A549 (cell line): Measurements from ENCODE around the gene TREH. TPM values are rescaled to one million over a fixed set of nuclear protein-coding genes. Genes with fewer than 3 reads are reported as not detected.

Experiments used
- ATAC-seq, 2 experiments: fragments of 200-7000 bp in 1 of 2; fragments of >200 bp in 1 of 2; cut with Nextera tagmentation in 1 of 2; cut with Tn5 transposase in 1 of 2; 3 replicates each; pipeline versions ENCODE4 v1.8.0 to v1.9.1; 2018 to 2020; ENCODE audit warnings: mild to moderate bottlenecking in 1 of 2, moderate library complexity in 1 of 2
- CTCF ChIA-PET: fragments of 300-600 bp; sonication (Branson Sonifier 250); formaldehyde crosslinking; extraction: SDS; loops from one replicate; lab custom pipeline; 2021; ENCODE audit warnings: antibody characterized with exemption, inconsistent platforms; lab: Yijun Ruan, JAX
- POLR2A ChIA-PET: fragments of 350-600 bp; formaldehyde crosslinking; extraction: SDS; loops from one replicate; lab custom pipeline; 2021; ENCODE audit warnings: antibody characterized with exemption, inconsistent platforms; lab: Yijun Ruan, JAX
- DNase-seq, 2 experiments: peaks; one replicate each; pipeline versions ENCODE4 v3.0.0 to v3.0.0-alpha.2; 2011 to 2016; ENCODE audit warnings: low read depth in 1 of 2, low spot score in 1 of 2
- FAIRE-seq: peaks from 2 replicates; lab custom pipeline; 2011; peaks lifted over from hg19 to GRCh38; lab: Jason Lieb, UNC
- H3K27ac ChIP-seq, 2 experiments: fragments of >200 bp; sonication (Bioruptor Twin); formaldehyde crosslinking; 3 replicates each; pipeline ENCODE4 v1.5.1; 2016 to 2017
- H3K4me1 ChIP-seq: fragments of >200 bp; sonication (Bioruptor Twin); formaldehyde crosslinking; 3 replicates; pipeline ENCODE4 v1.6.1; 2016
- H3K4me2 ChIP-seq: fragments of >200 bp; sonication (Bioruptor Twin); formaldehyde crosslinking; 3 replicates; pipeline ENCODE4 v1.6.1; 2016
- H3K4me3 ChIP-seq: fragments of >200 bp; sonication (Bioruptor Twin); formaldehyde crosslinking; 3 replicates; pipeline ENCODE4 v1.5.1; 2016
- H3K9me3 ChIP-seq: fragments of >200 bp; sonication (Bioruptor Twin); formaldehyde crosslinking; 3 replicates; pipeline ENCODE4 v1.6.1; 2016
- BCL3 ChIP-seq: fragments of >200 bp; sonication (Bioruptor Twin); formaldehyde crosslinking; IDR thresholded peaks from 3 replicates; pipeline ENCODE4 v1.6.1; 2016
- CBX2 ChIP-seq: fragments of 200-600 bp; sonication (generic); IDR thresholded peaks from 2 replicates; pipeline ENCODE4 v1.6.1; 2016; ENCODE audit warnings: low read depth, mild to moderate bottlenecking, borderline replicate concordance
- CEBPB ChIP-seq, 2 experiments: fragments of >200 bp in 1 of 2; sonication (Bioruptor Twin) in 1 of 2; formaldehyde crosslinking in 1 of 2; IDR thresholded peaks; 2 replicates each; pipeline ENCODE4 v1.6.1; 2012 to 2016
- ESRRA ChIP-seq: fragments of 150-350 bp; IDR thresholded peaks from 2 replicates; pipeline ENCODE4 v1.6.1; 2014; ENCODE audit warnings: mild to moderate bottlenecking, low read length, borderline replicate concordance
- FOSL2 ChIP-seq, 2 experiments: fragments of 450-650 bp in 1 of 2; fragments of >200 bp in 1 of 2; sonication (Bioruptor Twin) in 1 of 2; formaldehyde crosslinking; IDR thresholded peaks; 2 replicates each; pipeline versions ENCODE4 v1.5.0 to v1.6.1; 2016 to 2020; ENCODE audit warnings: mild to moderate bottlenecking in 1 of 2, moderate library complexity in 1 of 2
- HDAC2 ChIP-seq: fragments of 200-600 bp; sonication (generic); IDR thresholded peaks from 2 replicates; pipeline ENCODE4 v1.6.1; 2016
- JUN ChIP-seq, 2 experiments: fragments of >200 bp; sonication (Bioruptor Twin); formaldehyde crosslinking; IDR thresholded peaks; 2 replicates in 1 of 2; 3 replicates in 1 of 2; pipeline ENCODE4 v1.6.1; 2016 to 2017
- KDM1A ChIP-seq: fragments of 200-600 bp; sonication (generic); IDR thresholded peaks from 2 replicates; pipeline ENCODE4 v1.6.1; 2016; ENCODE audit warnings: low read depth, mild to moderate bottlenecking
- MAZ ChIP-seq: fragments of 150-350 bp; IDR thresholded peaks from 2 replicates; pipeline ENCODE4 v1.6.1; 2014; ENCODE audit warnings: antibody characterized with exemption, low read depth, low read length, borderline replicate concordance
- PBX3 ChIP-seq: IDR thresholded peaks from 2 replicates; pipeline ENCODE4 v1.6.1; 2012
- POLR2AphosphoS2 ChIP-seq: conservative IDR thresholded peaks from 2 replicates; pipeline ENCODE4 v1.6.1; 2012; ENCODE audit warnings: low read length, improper control_type of control experiment, inconsistent platforms
- RFX5 ChIP-seq: fragments of 450-650 bp; IDR thresholded peaks from 2 replicates; pipeline ENCODE4 v1.7.1; 2014; ENCODE audit warnings: antibody characterized with exemption, mild to moderate bottlenecking, moderate library complexity
- RNF2 ChIP-seq: fragments of 200-600 bp; sonication (generic); IDR thresholded peaks from 2 replicates; pipeline ENCODE4 v1.6.1; 2016; ENCODE audit warnings: low read depth, mild to moderate bottlenecking, antibody characterized with exemption, moderate library complexity, borderline replicate concordance
- SREBF2 ChIP-seq: fragments of 450-650 bp; IDR thresholded peaks from 2 replicates; pipeline ENCODE4 v1.6.1; 2014; ENCODE audit warnings: mild to moderate bottlenecking, moderate library complexity
- TP53 ChIP-seq: fragments of 250-450 bp; sonication (Bioruptor Pico); IDR thresholded peaks from 2 replicates; pipeline ENCODE4 v1.5.0; 2021; ENCODE audit warnings: mild to moderate bottlenecking, moderate library complexity
- ZSCAN20 ChIP-seq: fragments of 250-450 bp; sonication (Bioruptor Pico); IDR thresholded peaks from 2 replicates; pipeline ENCODE4 v1.8.0; 2022; ENCODE audit warnings: mild to moderate bottlenecking, moderate library complexity
- WGBS: methylation state at CpG from one replicate; pipeline ENCODE4 v1.1.6; 2017; ENCODE audit errors: missing lambda C conversion rate; 5-methylcytosine and 5-hydroxymethylcytosine counted together
- polyA plus RNA-seq, 4 experiments: library from polyadenylated mRNA; depleted of rRNA in 3 of 4; stranded (reverse); fragments of >200 nt; fragmentation: RNase III in 1 of 4; extraction: RNeasy Plus Mini Kit Qiagen cat#74134 plus additional on column Dnase treatment in 1 of 4; gene quantifications; 2 replicates in 3 of 4; 3 replicates in 1 of 4; pipeline ENCODE4 v1.2.3, GENCODE V29; 2011 to 2017
- TF ChIP-seq, protein P1 (sequence below): IDR thresholded peaks from 2 replicates; pipeline ENCODE4 v1.6.1; 2012; ENCODE audit warnings: low read depth, borderline replicate concordance
- TF ChIP-seq, protein P2 (sequence below): fragments of >200 bp; sonication (Bioruptor Twin); formaldehyde crosslinking; IDR thresholded peaks from 2 replicates; pipeline ENCODE4 v1.6.1; 2016
- TF ChIP-seq, protein P3 (sequence below): fragments of 250-450 bp; sonication (Bioruptor Pico); IDR thresholded peaks from 2 replicates; pipeline ENCODE4 v1.5.0; 2021; ENCODE audit warnings: mild to moderate bottlenecking, moderate library complexity, borderline replicate concordance
- TF ChIP-seq, protein P4 (sequence below): fragments of >200 bp; sonication (Bioruptor Twin); formaldehyde crosslinking; IDR thresholded peaks from 3 replicates; pipeline ENCODE4 v1.5.1; 2016

TREH gene
- polyA plus RNA-seq, 2 of the 4 experiments (the other 2 are of a cell fraction) = 0.06 TPM; not detected in 1

- WGBS = 95% methylated on average over 3 of the region's 3 CpGs
- Histone ChIP-seq H3K4me1 (no peaks in the 10 kb centered on the region), H3K9me3 (no peaks in the 10 kb centered on the region), H3K4me3 (no peak overlapping the region), H3K4me2 (no peak overlapping the region), H3K27ac (no peak overlapping the region)
- POLR2A ChIA-PET = no interaction called here
- TF ChIP-seq PBX3 (no peak), TP53 (CRISPR knock-in tag) (no peak), CBX2 (no peak), ZSCAN20 (CRISPR knock-in tag) (no peak)
- ATAC-seq (no peak), FAIRE-seq (no peak), DNase-seq (no peak)
- CTCF ChIA-PET = interaction anchor here (0.6 kb wide), 1 partner anchor 30 kb away, joined by 4 read pairs; no protein-coding TSS in a partner anchor
Measured at GRCh38 chr11:118646393-118646792, 33.1 kb downstream of the TREH start.

GRCh38 chr11:118645066-118645715 is 34.3 kb downstream of the TREH start:
- CTCF ChIA-PET = interaction anchor here (0.5 to 1.2 kb wide), 2 partner anchors 14 to 38 kb away, joined by 3 read pairs; no protein-coding TSS in a partner anchor
- no peaks in the 10 kb centered on the region for H3K4me1 ChIP-seq
- no peak for ATAC-seq
- no peak for FAIRE-seq
- POLR2A ChIA-PET = no interaction called here
- H3K27ac ChIP-seq = no peak overlapping the region
- TF ChIP-seq POLR2AphosphoS2 (no peak), ZSCAN20 (CRISPR knock-in tag) (no peak), BCL3 (no peak), KDM1A (no peak), ESRRA (no peak), MAZ (no peak), JUN (IDR thresholded peaks at IDR 0.05) (no peak), CEBPB (IDR thresholded peaks at IDR 0.05) (no peak), RFX5 (no peak), CBX2 (no peak), FOSL2 (IDR thresholded peaks at IDR 0.05) (no peak), FOSL2 (CRISPR knock-in tag; IDR thresholded peaks at IDR 0.05) (no peak), RNF2 (no peak), HDAC2 (no peak), SREBF2 (no peak)
- TF ChIP-seq, protein P1, sequence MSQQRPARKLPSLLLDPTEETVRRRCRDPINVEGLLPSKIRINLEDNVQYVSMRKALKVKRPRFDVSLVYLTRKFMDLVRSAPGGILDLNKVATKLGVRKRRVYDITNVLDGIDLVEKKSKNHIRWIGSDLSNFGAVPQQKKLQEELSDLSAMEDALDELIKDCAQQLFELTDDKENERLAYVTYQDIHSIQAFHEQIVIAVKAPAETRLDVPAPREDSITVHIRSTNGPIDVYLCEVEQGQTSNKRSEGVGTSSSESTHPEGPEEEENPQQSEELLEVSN = no peak
- TF ChIP-seq, protein P2, sequence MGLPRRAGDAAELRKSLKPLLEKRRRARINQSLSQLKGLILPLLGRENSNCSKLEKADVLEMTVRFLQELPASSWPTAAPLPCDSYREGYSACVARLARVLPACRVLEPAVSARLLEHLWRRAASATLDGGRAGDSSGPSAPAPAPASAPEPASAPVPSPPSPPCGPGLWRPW = no peak
- TF ChIP-seq, protein P3, sequence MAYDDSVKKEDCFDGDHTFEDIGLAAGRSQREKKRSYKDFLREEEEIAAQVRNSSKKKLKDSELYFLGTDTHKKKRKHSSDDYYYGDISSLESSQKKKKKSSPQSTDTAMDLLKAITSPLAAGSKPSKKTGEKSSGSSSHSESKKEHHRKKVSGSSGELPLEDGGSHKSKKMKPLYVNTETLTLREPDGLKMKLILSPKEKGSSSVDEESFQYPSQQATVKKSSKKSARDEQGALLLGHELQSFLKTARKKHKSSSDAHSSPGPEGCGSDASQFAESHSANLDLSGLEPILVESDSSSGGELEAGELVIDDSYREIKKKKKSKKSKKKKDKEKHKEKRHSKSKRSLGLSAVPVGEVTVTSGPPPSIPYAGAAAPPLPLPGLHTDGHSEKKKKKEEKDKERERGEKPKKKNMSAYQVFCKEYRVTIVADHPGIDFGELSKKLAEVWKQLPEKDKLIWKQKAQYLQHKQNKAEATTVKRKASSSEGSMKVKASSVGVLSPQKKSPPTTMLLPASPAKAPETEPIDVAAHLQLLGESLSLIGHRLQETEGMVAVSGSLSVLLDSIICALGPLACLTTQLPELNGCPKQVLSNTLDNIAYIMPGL (CRISPR knock-in tag) = no peak
- TF ChIP-seq, protein P4, sequence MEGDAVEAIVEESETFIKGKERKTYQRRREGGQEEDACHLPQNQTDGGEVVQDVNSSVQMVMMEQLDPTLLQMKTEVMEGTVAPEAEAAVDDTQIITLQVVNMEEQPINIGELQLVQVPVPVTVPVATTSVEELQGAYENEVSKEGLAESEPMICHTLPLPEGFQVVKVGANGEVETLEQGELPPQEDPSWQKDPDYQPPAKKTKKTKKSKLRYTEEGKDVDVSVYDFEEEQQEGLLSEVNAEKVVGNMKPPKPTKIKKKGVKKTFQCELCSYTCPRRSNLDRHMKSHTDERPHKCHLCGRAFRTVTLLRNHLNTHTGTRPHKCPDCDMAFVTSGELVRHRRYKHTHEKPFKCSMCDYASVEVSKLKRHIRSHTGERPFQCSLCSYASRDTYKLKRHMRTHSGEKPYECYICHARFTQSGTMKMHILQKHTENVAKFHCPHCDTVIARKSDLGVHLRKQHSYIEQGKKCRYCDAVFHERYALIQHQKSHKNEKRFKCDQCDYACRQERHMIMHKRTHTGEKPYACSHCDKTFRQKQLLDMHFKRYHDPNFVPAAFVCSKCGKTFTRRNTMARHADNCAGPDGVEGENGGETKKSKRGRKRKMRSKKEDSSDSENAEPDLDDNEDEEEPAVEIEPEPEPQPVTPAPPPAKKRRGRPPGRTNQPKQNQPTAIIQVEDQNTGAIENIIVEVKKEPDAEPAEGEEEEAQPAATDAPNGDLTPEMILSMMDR = no peak
- TF ChIP-seq, all 56 proteins: peak for 0
- no peak overlapping the region for H3K4me2 ChIP-seq
- no peak overlapping the region for H3K4me3 ChIP-seq
- 84% methylated on average over 18 of the region's 24 CpGs for WGBS
- DNase-seq = no peak
- H3K9me3 ChIP-seq = no peaks in the 10 kb centered on the region
